SK-N-SH (cell line): ENCODE results near the gene TCN2. TPM values are rescaled to one million over a fixed set of nuclear protein-coding genes. Genes with fewer than 3 reads are reported as not detected.

Source experiments
- CTCF ChIA-PET: fragments of 300-600, 350-600 bp; formaldehyde crosslinking; extraction: SDS; loops from one replicate; lab custom pipeline; 2021; lab: Yijun Ruan, JAX
- POLR2A ChIA-PET: fragments of 350-600 bp; sonication (Branson Sonifier 250); formaldehyde crosslinking; extraction: SDS; loops from one replicate; lab custom pipeline; 2020; ENCODE audit warnings: antibody characterized with exemption, inconsistent platforms; lab: Yijun Ruan, JAX
- DNase-seq: peaks from one replicate; pipeline ENCODE4 v3.0.0; 2012
- H2AFZ ChIP-seq: fragments of 200-600 bp; sonication (generic); 2 replicates; pipeline ENCODE4 v1.8.1; 2016; ENCODE audit warnings: antibody characterized with exemption, mild to moderate bottlenecking, low read depth
- H3F3A ChIP-seq: fragments of 200-600 bp; sonication (generic); replicated peaks from 2 replicates; pipeline ENCODE3; 2016; ENCODE audit warnings: antibody characterized with exemption, mild to moderate bottlenecking; ENCODE audit not compliant: insufficient read depth
- H3K27ac ChIP-seq, 2 experiments: fragments of 200-500 bp in 1 of 2; fragments of 200-600 bp in 1 of 2; sonication (Bioruptor generic) in 1 of 2; sonication (generic), shearing (Covaris generic) in 1 of 2; 2 replicates each; pipeline versions ENCODE4 v1.5.1 to v1.6.1; 2014 to 2016; ENCODE audit warnings: low read depth in 2 of 2, inconsistent platforms in 1 of 2, low read length in 1 of 2, mild to moderate bottlenecking in 1 of 2, mixed read lengths in 1 of 2
- H3K27me3 ChIP-seq: fragments of 200-600 bp; sonication (generic), shearing (Covaris generic); 2 replicates; pipeline ENCODE4 v1.6.1; 2016; ENCODE audit warnings: mixed run types; ENCODE audit not compliant: insufficient read depth
- H3K36me3 ChIP-seq, 2 experiments: fragments of 200-500 bp in 1 of 2; fragments of 200-600 bp in 1 of 2; sonication (Bioruptor generic) in 1 of 2; sonication (generic) in 1 of 2; replicated peaks in 1 of 2; 2 replicates each; pipeline versions ENCODE3 to v1.5.1; 2014 to 2016; ENCODE audit warnings: low read length in 1 of 2, mild to moderate bottlenecking in 1 of 2; ENCODE audit not compliant: insufficient read depth in 2 of 2, control insufficient read depth in 1 of 2
- H3K4me1 ChIP-seq, 2 experiments: fragments of 200-500 bp in 1 of 2; fragments of 200-600 bp in 1 of 2; sonication (Bioruptor generic) in 1 of 2; sonication (generic), shearing (Covaris generic) in 1 of 2; 2 replicates each; pipeline versions ENCODE4 v1.5.1 to v1.6.1; 2014 to 2016; ENCODE audit warnings: low read depth in 1 of 2, low read length in 1 of 2, mixed run types in 1 of 2; ENCODE audit not compliant: insufficient read depth in 2 of 2, control insufficient read depth in 1 of 2
- H3K4me2 ChIP-seq: fragments of 200-600 bp; sonication (generic), shearing (Covaris generic); 2 replicates; pipeline ENCODE4 v1.6.1; 2017; ENCODE audit warnings: mixed run types
- H3K4me3 ChIP-seq, 2 experiments: fragments of 200-500 bp in 1 of 2; fragments of 200-600 bp in 1 of 2; sonication (Bioruptor generic) in 1 of 2; sonication (generic), shearing (Covaris generic) in 1 of 2; 2 replicates each; pipeline versions ENCODE4 v1.5.1 to v1.8.1; 2014 to 2016; ENCODE audit warnings: low read depth in 2 of 2, inconsistent platforms in 1 of 2, low read length in 1 of 2, mild to moderate bottlenecking in 1 of 2, mixed read lengths in 1 of 2, moderate library complexity in 1 of 2
- H3K79me2 ChIP-seq: fragments of 200-600 bp; sonication (generic); 2 replicates; pipeline ENCODE4 v1.8.1; 2017; ENCODE audit warnings: mild to moderate bottlenecking; ENCODE audit not compliant: insufficient read depth
- H3K9ac ChIP-seq: fragments of 200-600 bp; sonication (generic); 2 replicates; pipeline ENCODE4 v1.6.1; 2017; ENCODE audit warnings: mixed run types
- H3K9me2 ChIP-seq: fragments of 200-600 bp; sonication (generic); 2 replicates; pipeline ENCODE4 v1.6.1; 2017; ENCODE audit warnings: mixed run types
- H3K9me3 ChIP-seq: fragments of 200-600 bp; sonication (generic); 2 replicates; pipeline ENCODE4 v1.6.1; 2017; ENCODE audit warnings: mixed run types, mild to moderate bottlenecking, moderate library complexity
- H4K20me1 ChIP-seq: fragments of 200-600 bp; sonication (generic); 2 replicates; pipeline ENCODE4 v1.6.1; 2017; ENCODE audit warnings: mild to moderate bottlenecking, mixed run types; ENCODE audit not compliant: insufficient read depth
- ELF1 ChIP-seq: IDR thresholded peaks from 2 replicates; pipeline ENCODE4 v1.4.0; 2012
- EP300 ChIP-seq, 2 experiments: IDR thresholded peaks; 2 replicates each; pipeline versions ENCODE4 v1.4.0 to v1.6.1; 2012; ENCODE audit warnings: borderline replicate concordance in 1 of 2, low read depth in 1 of 2, low read length in 1 of 2
- FOXJ3 ChIP-seq: sonication (generic); formaldehyde crosslinking; IDR thresholded peaks from 2 replicates; pipeline ENCODE4 v1.5.1; 2020; ENCODE audit warnings: mild to moderate bottlenecking, missing genetic modification reagents
- MEF2A ChIP-seq: IDR thresholded peaks from 2 replicates; pipeline ENCODE4 v1.4.0; 2012; ENCODE audit warnings: low read depth, borderline replicate concordance
- NFIC ChIP-seq: IDR thresholded peaks from 2 replicates; pipeline ENCODE4 v1.4.0; 2012; ENCODE audit warnings: borderline replicate concordance
- NRF1 ChIP-seq: IDR thresholded peaks from 2 replicates; pipeline ENCODE4 v1.6.1; 2012; ENCODE audit warnings: low read depth, mild to moderate bottlenecking, low read length
- RAD21 ChIP-seq: IDR thresholded peaks from 2 replicates; pipeline ENCODE4 v1.6.1; 2012; ENCODE audit warnings: mild to moderate bottlenecking, low read length
- RXRA ChIP-seq: IDR thresholded peaks from 2 replicates; pipeline ENCODE4 v1.4.0; 2012; ENCODE audit warnings: low read depth, mild to moderate bottlenecking, borderline replicate concordance
- SIN3A ChIP-seq: IDR thresholded peaks from 2 replicates; pipeline ENCODE4 v1.6.1; 2012; ENCODE audit warnings: low read depth, mild to moderate bottlenecking, low read length, moderate library complexity, borderline replicate concordance
- TAF1 ChIP-seq: IDR thresholded peaks from 2 replicates; pipeline ENCODE4 v1.6.1; 2012; ENCODE audit warnings: low read depth, mild to moderate bottlenecking, low read length, moderate library complexity, borderline replicate concordance
- TCF12 ChIP-seq: IDR thresholded peaks from 2 replicates; pipeline ENCODE4 v1.4.0; 2012
- TEAD4 ChIP-seq: IDR thresholded peaks from 2 replicates; pipeline ENCODE4 v1.4.0; 2012; ENCODE audit warnings: mild to moderate bottlenecking, borderline replicate concordance; ENCODE audit not compliant: insufficient read depth
- USF2 ChIP-seq: fragments of 150-350 bp; IDR thresholded peaks from 2 replicates; pipeline ENCODE4 v1.6.1; 2017; ENCODE audit warnings: antibody characterized with exemption, low read length, low read depth, borderline replicate concordance
- ZBTB33 ChIP-seq: IDR thresholded peaks from 2 replicates; pipeline ENCODE4 v1.4.0; 2012; ENCODE audit warnings: low read depth, borderline replicate concordance
- WGBS: methylation state at CpG from one replicate; pipeline ENCODE4 v1.1.6; 2017; ENCODE audit warnings: low lambda C conversion rate; 5-methylcytosine and 5-hydroxymethylcytosine counted together
- polyA plus RNA-seq, 3 experiments: library from polyadenylated mRNA; depleted of rRNA; stranded (reverse); fragments of >200 nt; gene quantifications; 2 replicates each; pipeline ENCODE4 v1.2.3, GENCODE V29; 2012

The TCN2 gene
- polyA plus RNA-seq, 1 of the 3 experiments (the other 2 are of a cell fraction): 4.1 TPM

- Histone ChIP-seq H3K4me2 (no peak overlapping the region), H3K4me1 (no peaks in the 10 kb centered on the region; a peak in 1 of 4 replicates), H3K9me3 (no peaks in the 10 kb centered on the region), H4K20me1 (no peaks in the 10 kb centered on the region), H3K27ac (no peak overlapping the region), H3K4me3 (no peak overlapping the region), H3K27me3 (no peaks in the 10 kb centered on the region), H3F3A (no peaks in the 10 kb centered on the region), H3K9me2 (no peaks in the 10 kb centered on the region), H3K9ac (no peak overlapping the region), H2AFZ (no peak overlapping the region), H3K79me2 (no peaks in the 10 kb centered on the region), H3K36me3 (no peaks in the 10 kb centered on the region)
- TF ChIP-seq TEAD4 (no peak), MEF2A (no peak), EP300 (IDR thresholded peaks at IDR 0.05; ENCODE audit: borderline replicate concordance in 1 of 2, low read depth in 1 of 2, low read length in 1 of 2) (no peak), TCF12 (no peak), USF2 (no peak), TAF1 (no peak), ZBTB33 (no peak), ELF1 (no peak), NRF1 (no peak), RAD21 (no peak), NFIC (no peak), FOXJ3 (CRISPR knock-in tag) (no peak)
- CTCF ChIA-PET: interaction anchor here (0.9 to 1.3 kb wide), 2 partner anchors 16 kb away, joined by 3 to 4 read pairs; no protein-coding TSS in a partner anchor
- no peak for DNase-seq
- POLR2A ChIA-PET: no interaction called here
- 90% methylated on average over 6 of the region's 8 CpGs for WGBS
Observed at GRCh38 chr22:30557243-30557642, 49.7 kb upstream of the TCN2 start.

- DNase-seq: no peak
- H3K9me2 ChIP-seq: no peaks in the 10 kb centered on the region
- H3K4me3 ChIP-seq: no peak overlapping the region
- H3K27me3 ChIP-seq: no peaks in the 10 kb centered on the region
- H3K4me2 ChIP-seq: no peak overlapping the region
- no peaks in the 10 kb centered on the region for H4K20me1 ChIP-seq
- CTCF ChIA-PET: no interaction called here
- no peak overlapping the region for H3K9ac ChIP-seq
- no peak overlapping the region for H3K27ac ChIP-seq
- POLR2A ChIA-PET: no interaction called here
- 86% methylated on average over 6 of the region's 6 CpGs for WGBS
- H3K36me3 ChIP-seq: no peaks in the 10 kb centered on the region
- H3K79me2 ChIP-seq: no peaks in the 10 kb centered on the region
- no peaks in the 10 kb centered on the region for H3F3A ChIP-seq
- H2AFZ ChIP-seq: no peak overlapping the region
- no peaks in the 10 kb centered on the region for H3K9me3 ChIP-seq
- no peak for TF ChIP-seq RXRA
- TF ChIP-seq SIN3A: no peak
- TF ChIP-seq RAD21: no peak
- H3K4me1 ChIP-seq: peaks cover 0 to 11% of the 10 kb centered on the region in 2 experiments; a peak in 1 of 4 replicates
Observed at GRCh38 chr22:30559889-30560288, 47.1 kb upstream of the TCN2 start.
